Fibroblast of mammary gland (primary cell): ENCODE measurements around the gene DAPL1.

ENCODE experiments used
- DNase-seq: peaks from one replicate; pipeline ENCODE4 v3.0.0-alpha.2; 2010; ENCODE audit warnings: low read depth
- H3K4me3 ChIP-seq: 2 replicates; pipeline ENCODE4 v1.5.1; 2011; ENCODE audit warnings: low read depth, mild to moderate bottlenecking, low read length, moderate library complexity; ENCODE audit not compliant: control insufficient read depth
- CTCF ChIP-seq: conservative IDR thresholded peaks from 2 replicates; pipeline ENCODE4 v1.5.1; 2011; ENCODE audit warnings: low read depth, low read length, inconsistent platforms; ENCODE audit not compliant: control insufficient read depth, insufficient read depth

The DAPL1 gene

DNA sequence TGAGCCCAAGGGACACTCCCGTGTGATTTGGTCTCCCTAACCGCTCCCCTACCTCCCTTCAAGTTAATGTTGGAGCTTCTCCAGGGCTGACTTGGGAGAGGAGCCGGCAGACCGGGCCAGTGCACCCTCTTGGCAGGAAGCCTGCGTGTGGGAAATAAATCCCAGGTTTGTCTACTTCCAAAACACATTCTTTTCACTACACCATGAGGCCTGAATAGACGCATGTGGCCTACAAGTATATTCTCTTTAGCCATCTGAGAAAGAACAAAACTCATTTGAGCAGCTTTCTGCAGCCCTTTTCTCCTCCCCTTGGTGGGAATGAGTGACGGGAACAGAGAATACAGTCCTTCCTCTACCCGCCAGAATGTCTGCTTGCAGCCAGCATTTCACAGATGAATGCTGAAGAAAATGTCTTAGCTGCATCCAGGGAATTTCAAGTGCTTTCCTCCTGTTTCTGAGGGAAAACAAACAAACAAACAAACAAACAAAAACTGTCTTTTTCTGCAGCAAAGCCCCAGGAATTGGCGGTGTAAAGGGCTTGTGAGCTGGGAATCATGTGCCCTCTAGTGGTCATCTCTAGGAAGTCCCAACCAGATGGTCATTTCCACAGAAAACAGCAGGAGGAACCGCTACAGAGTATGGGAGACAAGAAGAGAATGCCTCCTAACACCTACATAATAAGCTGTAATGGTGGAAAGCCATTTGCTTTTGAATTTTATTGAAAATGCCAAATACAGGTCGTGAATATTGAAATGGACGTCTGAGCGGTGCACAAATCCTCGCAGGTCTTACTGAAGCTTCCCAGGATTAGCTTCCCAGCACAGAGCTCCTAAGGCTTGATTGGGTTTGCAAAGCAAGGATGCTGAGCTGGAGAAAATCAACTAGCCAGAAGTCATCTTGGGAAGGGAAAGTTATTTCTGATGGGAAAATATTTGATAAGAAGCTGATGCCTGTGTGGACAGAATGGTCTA, 41.2 kb upstream of the DAPL1 start:
- peak overlapping the region; percentile 22 for H3K4me3 ChIP-seq
- peak; percentile 78 for DNase-seq
- TF ChIP-seq CTCF, result peak; percentile 96

GRCh38 chr2:158755310-158756087, 39.6 kb upstream of the DAPL1 start:
- peak; percentile 48 for DNase-seq
- peak; percentile 23 for TF ChIP-seq CTCF

DNA sequence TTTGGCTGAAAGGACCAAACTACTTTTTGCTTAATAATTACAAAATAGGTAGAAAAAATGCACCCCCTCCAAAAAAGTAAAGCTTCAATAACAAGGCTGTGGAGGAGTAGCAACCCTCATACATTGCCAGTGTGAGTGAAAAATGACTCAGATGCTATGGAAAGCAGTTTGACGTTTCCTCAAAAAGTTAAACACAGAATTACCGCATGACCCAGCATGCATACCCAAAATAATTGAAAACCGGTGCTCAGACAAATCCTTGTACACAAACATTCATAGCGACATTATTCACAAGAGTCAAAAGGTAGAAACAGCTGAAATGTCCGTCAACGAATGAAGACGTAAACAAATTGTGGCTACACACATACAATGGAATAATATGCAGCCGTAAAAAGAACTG, 38.8 kb upstream of the DAPL1 start:
- no peak for TF ChIP-seq CTCF
- peak; percentile 70 for DNase-seq
- no peak overlapping the region for H3K4me3 ChIP-seq

More at GRCh38 chr2:158755310-158756087, 39.6 kb upstream of the DAPL1 start:
- H3K4me3 ChIP-seq, result no peak overlapping the region

- no peak overlapping the region for H3K4me3 ChIP-seq
- no peak for TF ChIP-seq CTCF
- peak; percentile 95 for DNase-seq
Measured at GRCh38 chr2:158756976-158757375, 38.1 kb upstream of the DAPL1 start.

DNA sequence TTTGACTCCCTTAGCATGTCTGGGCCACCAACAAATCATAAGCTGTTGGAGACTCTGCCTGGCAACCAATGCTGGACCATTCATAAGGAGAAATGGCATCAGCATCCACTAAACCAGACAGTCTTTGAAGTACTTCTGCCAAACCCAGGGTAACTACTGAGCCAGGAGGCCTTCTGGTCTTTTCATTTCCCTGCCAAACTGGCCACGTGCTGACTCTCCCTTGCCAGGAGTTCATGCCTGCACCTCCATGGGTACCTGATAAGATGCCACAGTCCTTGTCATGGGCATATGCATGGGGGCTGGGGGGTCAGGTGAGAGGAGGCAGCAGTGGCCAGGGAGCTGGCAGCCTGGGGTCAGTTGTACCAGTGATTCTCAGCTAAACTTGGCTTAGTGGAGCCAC, 34.2 kb upstream of the DAPL1 start:
- H3K4me3 ChIP-seq, result no peak overlapping the region
- DNase-seq, result no peak
- TF ChIP-seq CTCF, result no peak

DNA sequence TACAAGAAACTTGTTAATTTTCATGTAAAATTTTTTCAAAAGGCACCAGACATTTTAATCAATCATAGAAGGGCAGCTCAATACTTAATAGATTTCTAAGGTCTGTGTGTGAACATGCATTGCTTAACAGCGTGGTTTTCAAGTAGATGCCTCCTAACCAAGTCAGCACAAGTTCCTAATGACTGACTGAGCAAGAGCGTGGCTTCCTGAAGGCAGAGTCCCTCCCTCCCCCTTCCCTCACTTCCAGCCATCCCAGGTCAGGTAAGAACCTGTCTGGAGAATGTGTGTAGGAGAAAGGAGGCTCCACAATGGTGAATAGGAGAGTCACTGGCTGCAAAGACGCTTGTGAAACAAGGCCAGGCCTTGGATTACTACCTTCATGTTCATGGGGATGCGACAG, 33.5 kb upstream of the DAPL1 start:
- peak; percentile 84 for DNase-seq
- TF ChIP-seq CTCF, result no peak
- no peak overlapping the region for H3K4me3 ChIP-seq
